ENCODE measurements around the gene ABRACL.
A peak's percentile ranks its signal among the peaks of the same experiment; 100 is the strongest.
"Not testable (repeated sequence)": the region's sequence is repeated elsewhere in the genome, so short reads cannot be mapped to it uniquely, and the experiment has no call there.

The ABRACL gene

GRCh38 chr6:139028658-139029469 is at the start of gene ABRACL:
ABRACL (plus strand) TSS chr6:139028745; CDS start chr6:139034161, 5,416 bp downstream.
- DNase-seq, result peak; percentile 85

DNA sequence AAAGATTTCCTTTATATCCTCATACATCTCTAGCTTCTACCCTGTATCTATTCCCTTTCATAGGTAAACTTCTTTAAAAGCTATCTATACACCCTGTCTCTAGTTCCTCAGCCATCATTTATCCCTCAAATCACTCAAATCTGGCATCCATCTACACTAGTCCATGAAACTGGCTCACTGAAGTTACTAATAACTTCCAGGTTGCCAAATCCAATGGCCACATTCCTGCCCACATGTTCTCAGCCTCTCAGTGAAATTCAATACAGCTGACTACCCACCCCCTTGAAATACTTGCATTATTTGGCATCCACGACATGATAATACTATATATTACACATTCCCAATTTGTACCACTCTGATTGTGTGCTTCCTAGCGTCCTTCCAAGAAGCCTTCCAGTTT is 49.2 kb upstream of the ABRACL start:
- DNase-seq, result no peak

DNA sequence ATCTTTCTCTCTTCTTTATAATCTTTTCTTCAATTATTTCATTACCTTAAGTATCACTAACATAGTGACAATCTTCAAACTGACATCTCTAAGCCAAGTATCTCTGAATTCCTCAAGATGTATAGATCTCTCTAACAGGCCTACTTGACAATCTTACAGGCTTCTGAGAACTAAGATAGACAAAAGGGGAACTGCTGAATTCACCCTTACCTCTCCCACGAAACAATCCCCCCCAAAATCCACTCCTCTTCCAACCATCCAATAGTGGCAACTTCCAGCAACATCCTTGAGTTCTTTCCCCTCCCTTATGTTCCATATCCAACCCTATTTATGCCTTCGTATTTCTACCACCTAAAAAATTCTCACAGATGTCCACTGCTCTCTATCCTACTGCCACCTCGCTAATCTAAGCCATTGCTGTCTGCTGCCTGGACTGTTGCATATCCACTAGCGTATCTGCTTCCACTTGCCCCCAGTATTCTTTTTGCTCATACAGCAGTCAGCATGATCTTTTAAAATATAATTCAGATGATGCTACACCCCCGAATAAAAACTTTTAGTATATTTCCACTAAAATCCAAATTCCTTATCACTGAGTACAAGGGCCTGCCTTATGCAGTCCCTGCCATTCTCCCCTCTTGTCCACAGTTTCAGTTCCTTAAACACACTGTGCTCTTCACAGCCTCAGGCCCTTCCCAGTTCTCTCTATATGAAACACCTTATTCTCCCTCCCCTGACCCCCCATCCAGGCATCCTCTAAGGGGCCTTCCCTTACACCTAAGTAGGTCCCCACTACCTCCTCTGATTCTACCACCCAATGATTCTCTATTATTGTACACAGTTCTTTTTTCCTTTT is 48.5 kb upstream of the ABRACL start:
- peak; percentile 47 for DNase-seq

GRCh38 chr6:138981416-138981815 is 47.1 kb upstream of the ABRACL start:
- DNase-seq, result no peak

DNA sequence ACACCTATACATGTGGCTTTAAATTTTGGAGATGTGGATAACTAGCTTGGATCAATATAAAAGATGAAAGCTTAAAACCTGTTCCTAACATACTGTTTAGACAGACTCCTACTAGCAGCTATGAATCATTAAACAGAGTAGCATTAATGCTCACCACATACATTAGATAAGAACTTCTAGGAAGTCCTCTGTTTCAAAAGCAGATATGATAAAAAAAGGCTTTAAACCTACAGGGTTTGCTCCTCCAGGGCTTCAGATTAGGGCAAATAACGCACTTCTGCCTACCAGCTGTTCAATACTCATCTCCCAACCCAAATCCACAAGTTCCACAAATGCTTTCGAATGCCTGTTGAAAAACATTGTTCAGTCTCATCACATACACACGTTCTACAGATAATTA is 42.0 kb upstream of the ABRACL start:
- peak; percentile 53 for DNase-seq

GRCh38 chr6:138987080-138987642 is 41.4 kb upstream of the ABRACL start:
- no peak for DNase-seq

GRCh38 chr6:138987643-138988468 is 40.7 kb upstream of the ABRACL start, which contains the start of gene REPS1:
REPS1 (minus strand) TSS chr6:138988253; CDS start chr6:138987682, 571 bp downstream.
- peak; percentile 96 for DNase-seq

- no peak for DNase-seq
Measured at GRCh38 chr6:138988469-138988834, 40.1 kb upstream of the ABRACL start.

DNA sequence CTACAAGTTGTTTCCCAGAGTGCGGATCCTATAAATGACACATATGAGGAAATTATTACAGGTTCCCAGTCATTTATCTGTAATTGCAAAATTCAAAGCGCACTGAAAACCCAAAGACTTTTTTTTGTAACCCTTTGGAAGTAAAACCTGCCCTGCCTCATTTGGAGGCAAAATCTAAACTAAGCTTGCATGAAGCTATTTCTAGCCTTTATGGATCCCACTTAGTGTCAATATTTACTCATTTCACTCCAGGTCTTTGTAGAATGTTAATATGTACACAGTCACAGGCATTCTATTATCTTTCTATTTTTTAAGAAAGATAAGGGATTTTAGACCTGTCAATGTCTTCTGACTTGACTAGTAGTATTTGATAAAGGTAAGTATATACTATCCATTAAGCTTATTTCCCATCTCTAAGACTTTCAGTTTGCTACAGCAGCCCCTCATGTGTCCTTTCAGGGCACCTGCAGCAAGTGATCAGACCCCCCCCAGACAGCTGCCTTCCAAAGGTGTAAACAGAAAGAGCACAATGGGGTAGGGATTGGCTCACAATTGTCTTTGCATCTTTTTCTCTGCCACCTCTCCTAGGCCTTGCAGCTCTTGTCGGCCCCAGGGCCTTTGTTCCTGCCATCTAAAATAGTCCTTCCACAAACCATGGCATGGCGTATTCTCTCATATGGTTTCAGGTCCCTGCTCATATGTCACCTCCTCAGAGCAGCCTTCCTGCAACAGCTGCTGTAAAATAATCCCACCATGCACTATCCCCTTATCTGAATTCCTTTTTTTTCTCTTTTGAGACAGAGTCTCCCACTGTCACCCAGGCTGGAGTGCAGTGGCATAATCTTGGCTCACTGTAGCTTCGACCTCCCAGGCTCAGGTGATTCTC is 39.2 kb upstream of the ABRACL start:
- no peak for DNase-seq

GRCh38 chr6:138991206-138991605 is 37.3 kb upstream of the ABRACL start:
- no peak for DNase-seq

GRCh38 chr6:138992965-138993364 is 35.6 kb upstream of the ABRACL start:
- DNase-seq, result peak; percentile 46

DNA sequence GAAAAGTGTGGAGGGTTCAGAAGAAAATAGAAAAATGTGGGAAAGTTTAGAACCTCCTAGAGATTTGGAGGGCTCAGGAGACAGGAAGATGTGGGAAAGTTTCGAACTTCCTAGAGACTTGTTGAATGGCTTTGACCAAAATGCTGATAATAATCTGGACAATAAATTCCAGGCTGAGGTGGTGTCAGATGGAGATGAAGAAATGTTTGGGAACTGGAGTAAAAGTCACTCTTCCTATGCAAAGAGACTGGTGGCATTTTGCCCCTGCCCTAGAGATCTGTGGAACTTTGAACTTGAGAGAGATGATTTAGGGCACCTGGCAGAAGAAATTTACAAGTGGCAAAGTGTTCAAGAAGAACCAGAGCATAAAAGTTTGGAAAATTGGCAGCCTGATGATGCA is 35.1 kb upstream of the ABRACL start:
- DNase-seq, result not testable (repeated sequence)

GRCh38 chr6:138996524-138996923 is 32.0 kb upstream of the ABRACL start:
- no peak for DNase-seq

GRCh38 chr6:138997136-138997535 is 31.4 kb upstream of the ABRACL start:
- DNase-seq, result no peak

DNA sequence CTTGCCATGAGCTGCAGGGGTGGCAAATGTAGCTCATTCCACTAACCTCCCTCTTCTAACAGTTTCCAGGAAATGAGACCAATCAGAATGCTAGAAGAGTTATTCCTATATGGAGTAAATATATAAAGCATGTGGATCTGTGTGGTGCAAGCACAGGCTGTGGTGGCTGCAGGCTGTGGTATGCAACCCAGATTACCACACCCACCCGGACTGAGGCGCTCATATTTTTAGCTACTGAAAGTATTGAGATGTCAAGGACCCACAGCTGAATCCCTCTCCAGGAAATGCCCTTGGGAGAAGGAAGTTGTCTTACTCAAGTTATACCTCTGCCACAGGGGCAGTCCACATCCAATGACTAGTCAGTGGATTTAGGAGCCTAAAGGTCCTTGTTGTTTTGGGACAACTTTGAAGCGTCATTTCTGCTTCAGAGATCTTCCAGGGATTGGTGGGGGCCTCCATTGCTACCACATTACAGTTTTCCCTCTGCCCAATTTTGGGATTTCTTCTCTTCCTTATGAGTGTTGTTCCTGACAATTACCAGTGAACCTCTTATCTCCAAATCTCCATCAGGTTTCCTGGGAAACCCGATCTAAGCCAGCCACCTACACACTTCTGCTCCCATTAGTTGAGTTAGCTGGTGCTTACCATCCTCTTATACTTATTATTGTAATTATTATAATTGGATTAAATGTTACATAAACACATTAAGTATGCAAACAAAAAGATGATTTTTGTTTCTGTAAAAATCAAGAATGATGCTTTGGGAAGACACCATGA is 28.4 kb upstream of the ABRACL start:
- no peak for DNase-seq

GRCh38 chr6:139003751-139004150 is 24.8 kb upstream of the ABRACL start:
- DNase-seq, result peak; percentile 63

DNA sequence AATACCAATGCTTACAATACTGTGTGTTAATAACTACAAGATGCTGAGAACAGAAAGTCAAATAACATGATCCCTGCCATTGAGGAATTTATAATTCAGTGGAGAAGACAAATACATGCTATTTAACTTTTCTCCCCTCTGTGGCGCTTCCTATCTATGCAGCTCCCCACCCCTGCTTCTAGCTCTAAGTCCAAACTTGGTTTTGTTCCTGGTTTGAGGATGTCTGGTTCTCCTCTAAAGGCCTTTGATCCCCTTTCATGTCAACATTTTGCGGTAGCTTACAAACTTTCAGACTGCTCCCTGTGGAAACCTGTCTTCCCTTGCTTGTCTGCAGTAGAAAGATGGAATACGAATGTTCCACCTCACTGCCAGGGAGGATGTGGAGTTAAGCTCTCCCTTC is 22.1 kb upstream of the ABRACL start:
- no peak for DNase-seq

DNA sequence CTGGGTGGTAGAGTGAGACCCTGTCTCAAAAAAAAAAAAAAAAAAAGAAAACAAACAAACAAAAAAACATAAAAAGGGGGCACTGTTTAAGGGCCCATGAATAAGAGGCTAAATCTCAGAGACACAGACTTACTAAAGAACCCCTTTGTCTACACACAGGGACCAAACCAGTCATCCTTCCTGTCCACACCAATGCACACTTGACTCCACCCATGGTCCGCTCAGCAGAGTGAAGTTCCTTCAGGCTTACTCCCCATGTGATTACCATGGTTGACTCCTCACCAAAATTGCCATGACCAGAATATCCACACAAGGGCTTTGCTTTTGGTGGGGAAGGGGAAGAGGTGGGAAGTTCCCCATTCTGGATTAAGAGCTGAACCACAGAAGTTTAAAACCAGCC is 21.1 kb upstream of the ABRACL start:
- DNase-seq, result no peak

DNA sequence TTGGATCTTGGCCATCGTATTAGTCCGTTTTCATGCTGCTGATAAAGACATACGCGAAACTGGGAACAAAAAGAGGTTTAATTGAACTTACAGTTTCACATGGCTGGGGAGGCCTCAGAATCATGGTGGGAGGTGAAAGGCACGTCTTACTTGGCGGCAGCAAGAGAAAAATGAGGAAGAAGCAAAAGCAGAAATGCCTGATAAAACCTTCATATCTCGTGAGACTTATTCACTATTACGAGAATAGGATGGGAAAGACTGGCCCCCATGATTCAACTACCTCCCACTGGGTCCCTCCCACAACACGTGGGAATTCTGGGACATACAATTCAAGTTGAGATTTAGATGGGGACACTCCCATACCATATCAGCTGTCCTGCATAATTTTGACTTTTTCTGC is 20.4 kb upstream of the ABRACL start:
- DNase-seq, result no peak

DNA sequence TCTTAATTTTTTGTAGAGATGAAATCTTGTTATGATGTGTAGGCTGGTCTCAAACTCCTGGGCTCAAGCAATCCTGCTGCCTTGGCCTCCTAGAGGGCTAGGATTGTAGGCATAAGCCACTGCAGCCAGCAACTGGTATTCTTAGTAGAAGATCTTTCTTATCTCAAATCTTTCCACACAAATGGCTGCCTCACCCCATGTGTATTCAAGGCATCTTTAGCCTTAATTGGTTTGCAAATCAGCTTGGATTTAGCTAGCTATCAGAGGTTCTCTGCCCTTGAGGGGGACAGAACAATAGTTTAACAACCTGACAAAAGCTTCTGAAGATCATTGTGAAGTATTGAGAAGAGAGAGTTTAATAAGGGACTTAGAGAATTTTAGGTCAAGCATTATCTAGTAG is 17.9 kb upstream of the ABRACL start:
- DNase-seq, result no peak

GRCh38 chr6:139011980-139012379 is 16.6 kb upstream of the ABRACL start:
- DNase-seq, result no peak

Measured in suppressor macrophage treated with lipopolysaccharide for 4 hours (primary cell).